ENCODE results near the gene AJAP1. TPM values are rescaled to one million over a fixed set of nuclear protein-coding genes. Genes with fewer than 3 reads are reported as not detected.

The AJAP1 gene
- polyA plus RNA-seq, 1 of the 3 experiments (the other 2 are of a cell fraction): not detected

DNA sequence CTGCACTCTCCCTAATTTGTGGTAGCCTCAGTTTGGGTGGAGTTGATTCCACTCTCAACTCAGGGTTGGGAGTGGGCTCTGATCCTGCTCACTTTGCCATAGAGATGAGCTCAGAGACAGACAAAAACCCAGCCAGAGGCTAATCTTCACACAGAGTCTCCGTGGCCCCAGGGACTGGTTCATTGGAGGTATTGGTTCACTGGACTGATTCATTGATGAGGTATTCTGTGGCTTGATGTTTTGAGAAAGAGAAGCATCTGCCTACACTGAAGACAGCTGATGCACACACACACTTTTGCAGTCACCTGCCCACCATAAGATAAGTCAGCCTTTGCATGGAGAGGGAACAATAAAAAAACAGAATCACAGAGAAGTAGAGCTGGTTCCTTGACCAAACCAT lies 183.8 kb downstream of the AJAP1 start:
- H3K4me2 ChIP-seq: no peak overlapping the region
- no peak overlapping the region for H3K9ac ChIP-seq
- H3F3A ChIP-seq (replicated peaks; ENCODE audit: insufficient read depth): no peaks in the 10 kb centered on the region
- no peaks in the 10 kb centered on the region for H3K27me3 ChIP-seq (ENCODE audit: insufficient read depth)
- H3K27ac ChIP-seq (ENCODE audit: low read depth in 2 of 2, low read length in 1 of 2): no peak overlapping the region
- TF ChIP-seq, protein P1, sequence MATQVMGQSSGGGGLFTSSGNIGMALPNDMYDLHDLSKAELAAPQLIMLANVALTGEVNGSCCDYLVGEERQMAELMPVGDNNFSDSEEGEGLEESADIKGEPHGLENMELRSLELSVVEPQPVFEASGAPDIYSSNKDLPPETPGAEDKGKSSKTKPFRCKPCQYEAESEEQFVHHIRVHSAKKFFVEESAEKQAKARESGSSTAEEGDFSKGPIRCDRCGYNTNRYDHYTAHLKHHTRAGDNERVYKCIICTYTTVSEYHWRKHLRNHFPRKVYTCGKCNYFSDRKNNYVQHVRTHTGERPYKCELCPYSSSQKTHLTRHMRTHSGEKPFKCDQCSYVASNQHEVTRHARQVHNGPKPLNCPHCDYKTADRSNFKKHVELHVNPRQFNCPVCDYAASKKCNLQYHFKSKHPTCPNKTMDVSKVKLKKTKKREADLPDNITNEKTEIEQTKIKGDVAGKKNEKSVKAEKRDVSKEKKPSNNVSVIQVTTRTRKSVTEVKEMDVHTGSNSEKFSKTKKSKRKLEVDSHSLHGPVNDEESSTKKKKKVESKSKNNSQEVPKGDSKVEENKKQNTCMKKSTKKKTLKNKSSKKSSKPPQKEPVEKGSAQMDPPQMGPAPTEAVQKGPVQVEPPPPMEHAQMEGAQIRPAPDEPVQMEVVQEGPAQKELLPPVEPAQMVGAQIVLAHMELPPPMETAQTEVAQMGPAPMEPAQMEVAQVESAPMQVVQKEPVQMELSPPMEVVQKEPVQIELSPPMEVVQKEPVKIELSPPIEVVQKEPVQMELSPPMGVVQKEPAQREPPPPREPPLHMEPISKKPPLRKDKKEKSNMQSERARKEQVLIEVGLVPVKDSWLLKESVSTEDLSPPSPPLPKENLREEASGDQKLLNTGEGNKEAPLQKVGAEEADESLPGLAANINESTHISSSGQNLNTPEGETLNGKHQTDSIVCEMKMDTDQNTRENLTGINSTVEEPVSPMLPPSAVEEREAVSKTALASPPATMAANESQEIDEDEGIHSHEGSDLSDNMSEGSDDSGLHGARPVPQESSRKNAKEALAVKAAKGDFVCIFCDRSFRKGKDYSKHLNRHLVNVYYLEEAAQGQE (IDR thresholded peaks at IDR 0.05; ENCODE audit: low read depth, low read length): no peak
- TF ChIP-seq, protein P2, sequence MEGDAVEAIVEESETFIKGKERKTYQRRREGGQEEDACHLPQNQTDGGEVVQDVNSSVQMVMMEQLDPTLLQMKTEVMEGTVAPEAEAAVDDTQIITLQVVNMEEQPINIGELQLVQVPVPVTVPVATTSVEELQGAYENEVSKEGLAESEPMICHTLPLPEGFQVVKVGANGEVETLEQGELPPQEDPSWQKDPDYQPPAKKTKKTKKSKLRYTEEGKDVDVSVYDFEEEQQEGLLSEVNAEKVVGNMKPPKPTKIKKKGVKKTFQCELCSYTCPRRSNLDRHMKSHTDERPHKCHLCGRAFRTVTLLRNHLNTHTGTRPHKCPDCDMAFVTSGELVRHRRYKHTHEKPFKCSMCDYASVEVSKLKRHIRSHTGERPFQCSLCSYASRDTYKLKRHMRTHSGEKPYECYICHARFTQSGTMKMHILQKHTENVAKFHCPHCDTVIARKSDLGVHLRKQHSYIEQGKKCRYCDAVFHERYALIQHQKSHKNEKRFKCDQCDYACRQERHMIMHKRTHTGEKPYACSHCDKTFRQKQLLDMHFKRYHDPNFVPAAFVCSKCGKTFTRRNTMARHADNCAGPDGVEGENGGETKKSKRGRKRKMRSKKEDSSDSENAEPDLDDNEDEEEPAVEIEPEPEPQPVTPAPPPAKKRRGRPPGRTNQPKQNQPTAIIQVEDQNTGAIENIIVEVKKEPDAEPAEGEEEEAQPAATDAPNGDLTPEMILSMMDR (IDR thresholded peaks at IDR 0.05): no peak
- TF ChIP-seq, protein P3, sequence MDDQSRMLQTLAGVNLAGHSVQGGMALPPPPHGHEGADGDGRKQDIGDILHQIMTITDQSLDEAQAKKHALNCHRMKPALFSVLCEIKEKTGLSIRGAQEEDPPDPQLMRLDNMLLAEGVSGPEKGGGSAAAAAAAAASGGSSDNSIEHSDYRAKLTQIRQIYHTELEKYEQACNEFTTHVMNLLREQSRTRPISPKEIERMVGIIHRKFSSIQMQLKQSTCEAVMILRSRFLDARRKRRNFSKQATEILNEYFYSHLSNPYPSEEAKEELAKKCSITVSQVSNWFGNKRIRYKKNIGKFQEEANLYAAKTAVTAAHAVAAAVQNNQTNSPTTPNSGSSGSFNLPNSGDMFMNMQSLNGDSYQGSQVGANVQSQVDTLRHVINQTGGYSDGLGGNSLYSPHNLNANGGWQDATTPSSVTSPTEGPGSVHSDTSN (IDR thresholded peaks at IDR 0.05): no peak
- TF ChIP-seq MEF2A (IDR thresholded peaks at IDR 0.05; ENCODE audit: borderline replicate concordance, low read depth) (no peak), NRF1 (IDR thresholded peaks at IDR 0.05; ENCODE audit: low read depth, low read length) (no peak), SIN3A (IDR thresholded peaks at IDR 0.05; ENCODE audit: borderline replicate concordance, low read depth, low read length) (no peak), JUND (IDR thresholded peaks at IDR 0.05) (no peak)
- TF ChIP-seq, protein P4, sequence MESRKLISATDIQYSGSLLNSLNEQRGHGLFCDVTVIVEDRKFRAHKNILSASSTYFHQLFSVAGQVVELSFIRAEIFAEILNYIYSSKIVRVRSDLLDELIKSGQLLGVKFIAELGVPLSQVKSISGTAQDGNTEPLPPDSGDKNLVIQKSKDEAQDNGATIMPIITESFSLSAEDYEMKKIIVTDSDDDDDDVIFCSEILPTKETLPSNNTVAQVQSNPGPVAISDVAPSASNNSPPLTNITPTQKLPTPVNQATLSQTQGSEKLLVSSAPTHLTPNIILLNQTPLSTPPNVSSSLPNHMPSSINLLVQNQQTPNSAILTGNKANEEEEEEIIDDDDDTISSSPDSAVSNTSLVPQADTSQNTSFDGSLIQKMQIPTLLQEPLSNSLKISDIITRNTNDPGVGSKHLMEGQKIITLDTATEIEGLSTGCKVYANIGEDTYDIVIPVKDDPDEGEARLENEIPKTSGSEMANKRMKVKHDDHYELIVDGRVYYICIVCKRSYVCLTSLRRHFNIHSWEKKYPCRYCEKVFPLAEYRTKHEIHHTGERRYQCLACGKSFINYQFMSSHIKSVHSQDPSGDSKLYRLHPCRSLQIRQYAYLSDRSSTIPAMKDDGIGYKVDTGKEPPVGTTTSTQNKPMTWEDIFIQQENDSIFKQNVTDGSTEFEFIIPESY (IDR thresholded peaks at IDR 0.05; ENCODE audit: borderline replicate concordance, low read depth): no peak
- no peaks in the 10 kb centered on the region for H3K9me3 ChIP-seq
- no peaks in the 10 kb centered on the region for H3K9me2 ChIP-seq
- H3K36me3 ChIP-seq (replicated peaks in 1 of 2; ENCODE audit: control insufficient read depth in 1 of 2, insufficient read depth in 2 of 2, low read length in 1 of 2): no peaks in the 10 kb centered on the region
- no peak overlapping the region for H2AFZ ChIP-seq (ENCODE audit: low read depth)
- H3K4me1 ChIP-seq (ENCODE audit: control insufficient read depth in 1 of 2, insufficient read depth in 2 of 2, low read depth in 1 of 2, low read length in 1 of 2): peaks cover 0 to 8% of the 10 kb centered on the region in 2 experiments; a peak in 1 of 4 replicates
- no peaks in the 10 kb centered on the region for H3K79me2 ChIP-seq (ENCODE audit: insufficient read depth)
- H3K4me3 ChIP-seq (ENCODE audit: low read depth in 2 of 2, low read length in 1 of 2): no peak overlapping the region
- no peaks in the 10 kb centered on the region for H4K20me1 ChIP-seq (ENCODE audit: insufficient read depth)
- 44% methylated on average over 1 of the region's 1 CpG for WGBS (ENCODE audit: low lambda C conversion rate)
- ChIA-PET CTCF (interaction anchor here (3.0 kb wide), 1 partner anchor 182 kb away, joined by 8 read pairs; no protein-coding TSS in a partner anchor), POLR2A (no interaction called here)
- DNase-seq: no peak

Measured in SK-N-SH (cell line).